Choroid plexus epithelial cell (primary cell): ENCODE data around the gene HPX.

ENCODE experiments used
- DNase-seq: peaks from one replicate; pipeline ENCODE4 v3.0.0-alpha.2; 2010; ENCODE audit warnings: low read depth
- H3K4me3 ChIP-seq: 2 replicates; pipeline ENCODE4 v1.5.1; 2011; ENCODE audit warnings: low read depth, mild to moderate bottlenecking, control low read depth, low read length, moderate library complexity
- TF ChIP-seq, protein P1 (sequence below): conservative IDR thresholded peaks from 2 replicates; pipeline ENCODE4 v1.5.1; 2011; ENCODE audit warnings: low read depth, mild to moderate bottlenecking, control low read depth, inconsistent platforms, low read length, moderate library complexity

Gene HPX

DNA sequence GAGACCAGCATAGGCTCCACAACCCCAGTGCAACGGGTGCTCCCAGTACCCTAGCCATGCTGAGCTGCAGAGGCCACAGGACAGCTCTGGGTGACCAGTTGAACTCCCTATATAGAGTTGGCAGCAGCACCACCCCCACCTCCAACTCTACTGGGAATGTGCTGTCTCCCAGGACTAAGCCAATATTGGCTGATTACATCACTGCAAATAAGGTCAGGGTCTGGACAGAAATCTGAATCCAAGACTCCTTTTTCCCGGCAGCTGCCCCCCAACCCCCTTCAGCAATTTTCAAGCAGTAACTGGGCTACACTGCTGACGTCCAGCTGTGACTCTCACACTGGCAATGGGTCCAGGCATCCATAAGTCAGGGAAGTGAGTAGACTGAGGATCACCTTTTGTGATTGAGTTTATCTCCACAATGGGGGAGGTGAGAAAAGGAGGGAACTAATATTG, at the start of gene HPX:
TSS of gene HPX (minus strand) at position 82 of the 453 bp plus-strand sequence. CDS start at position 58, 24 bp downstream.
- DNase-seq = no peak
- TF ChIP-seq, protein P1, sequence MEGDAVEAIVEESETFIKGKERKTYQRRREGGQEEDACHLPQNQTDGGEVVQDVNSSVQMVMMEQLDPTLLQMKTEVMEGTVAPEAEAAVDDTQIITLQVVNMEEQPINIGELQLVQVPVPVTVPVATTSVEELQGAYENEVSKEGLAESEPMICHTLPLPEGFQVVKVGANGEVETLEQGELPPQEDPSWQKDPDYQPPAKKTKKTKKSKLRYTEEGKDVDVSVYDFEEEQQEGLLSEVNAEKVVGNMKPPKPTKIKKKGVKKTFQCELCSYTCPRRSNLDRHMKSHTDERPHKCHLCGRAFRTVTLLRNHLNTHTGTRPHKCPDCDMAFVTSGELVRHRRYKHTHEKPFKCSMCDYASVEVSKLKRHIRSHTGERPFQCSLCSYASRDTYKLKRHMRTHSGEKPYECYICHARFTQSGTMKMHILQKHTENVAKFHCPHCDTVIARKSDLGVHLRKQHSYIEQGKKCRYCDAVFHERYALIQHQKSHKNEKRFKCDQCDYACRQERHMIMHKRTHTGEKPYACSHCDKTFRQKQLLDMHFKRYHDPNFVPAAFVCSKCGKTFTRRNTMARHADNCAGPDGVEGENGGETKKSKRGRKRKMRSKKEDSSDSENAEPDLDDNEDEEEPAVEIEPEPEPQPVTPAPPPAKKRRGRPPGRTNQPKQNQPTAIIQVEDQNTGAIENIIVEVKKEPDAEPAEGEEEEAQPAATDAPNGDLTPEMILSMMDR = no peak
- no peak within 1 kb of the TSS for H3K4me3 ChIP-seq

GRCh38 chr11:6489306-6489705, 48.5 kb upstream of the HPX start:
- no peak for DNase-seq
- H3K4me3 ChIP-seq = no peak overlapping the region
- TF ChIP-seq, protein P1 = no peak

- TF ChIP-seq, protein P1 = no peak
- no peak overlapping the region for H3K4me3 ChIP-seq
- DNase-seq = no peak
Observed at GRCh38 chr11:6488821-6489220, 48.0 kb upstream of the HPX start.

GRCh38 chr11:6488342-6488741, 47.6 kb upstream of the HPX start:
- no peak overlapping the region for H3K4me3 ChIP-seq
- DNase-seq = no peak

DNA sequence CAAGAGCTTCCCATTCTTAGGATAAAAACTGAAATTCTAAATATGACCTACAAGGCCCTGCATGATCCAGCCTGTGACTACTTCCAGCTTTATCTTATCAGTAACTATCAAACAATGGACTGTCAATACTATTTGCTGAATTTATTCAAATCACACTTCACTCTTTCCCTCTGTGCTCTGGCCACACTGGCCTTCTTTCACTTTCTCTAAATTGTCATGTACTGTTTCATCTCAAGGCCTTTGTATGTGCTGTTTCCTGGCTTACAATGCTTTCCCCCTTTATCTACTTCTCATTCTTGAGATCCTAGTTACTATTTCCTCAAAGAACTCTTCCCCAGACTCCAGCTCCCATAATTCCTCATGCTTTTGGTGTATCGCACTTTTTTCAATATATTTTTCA, 46.2 kb upstream of the HPX start:
- TF ChIP-seq, protein P1 = no peak
- no peak for DNase-seq
- H3K4me3 ChIP-seq = no peak overlapping the region

More at GRCh38 chr11:6488342-6488741, 47.6 kb upstream of the HPX start:
- TF ChIP-seq, protein P1 = no peak

- TF ChIP-seq, protein P1 = no peak
- H3K4me3 ChIP-seq = no peak overlapping the region
- DNase-seq = no peak
Observed at GRCh38 chr11:6486256-6486655, 45.5 kb upstream of the HPX start.

- no peak for DNase-seq
- TF ChIP-seq, protein P1 = no peak
- H3K4me3 ChIP-seq = no peak overlapping the region
Observed at GRCh38 chr11:6485661-6486060, 44.9 kb upstream of the HPX start.
